Neuronal stem cell (in vitro differentiated cells): ENCODE data around the gene SSTR5.

ENCODE experiments used
- DNase-seq: peaks from one replicate; pipeline ENCODE4 v3.0.0-alpha.2; 2013; ENCODE audit warnings: low spot score
- H2AFZ ChIP-seq: one replicate; pipeline ENCODE4 v1.6.1; 2013; ENCODE audit warnings: mild to moderate bottlenecking, low read length, inconsistent platforms
- H2AK5ac ChIP-seq: 2 replicates; pipeline ENCODE4 v1.6.1; 2013; ENCODE audit warnings: low read depth, mild to moderate bottlenecking, inconsistent platforms, low read length, moderate library complexity, mixed read lengths
- H2BK120ac ChIP-seq: 2 replicates; pipeline ENCODE4 v1.6.1; 2013; ENCODE audit warnings: low read depth, mild to moderate bottlenecking, inconsistent platforms, low read length, moderate library complexity, mixed read lengths
- H2BK12ac ChIP-seq: one replicate; pipeline ENCODE4 v1.6.1; 2013; ENCODE audit warnings: low read length, inconsistent platforms
- H2BK15ac ChIP-seq: 2 replicates; pipeline ENCODE4 v1.6.1; 2013; ENCODE audit warnings: mild to moderate bottlenecking, low read length, inconsistent platforms, mixed read lengths
- H2BK5ac ChIP-seq: one replicate; pipeline ENCODE4 v1.6.1; 2013; ENCODE audit warnings: inconsistent platforms, mild to moderate bottlenecking, low read length, moderate library complexity
- H3K14ac ChIP-seq: one replicate; pipeline ENCODE4 v1.6.1; 2013; ENCODE audit warnings: low read length, inconsistent platforms
- H3K18ac ChIP-seq: 2 replicates; pipeline ENCODE4 v1.6.1; 2013; ENCODE audit warnings: low read length, inconsistent platforms
- H3K23ac ChIP-seq: 2 replicates; pipeline ENCODE4 v1.6.1; 2013; ENCODE audit warnings: low read depth, mild to moderate bottlenecking, mixed read lengths, low read length, inconsistent platforms; ENCODE audit not compliant: poor library complexity
- H3K27ac ChIP-seq: replicated peaks from 3 replicates; pipeline ENCODE4 v1.5.1; 2013; ENCODE audit warnings: low read length, inconsistent platforms
- H3K27me3 ChIP-seq, 3 experiments: 2 replicates each; pipeline ENCODE4 v1.6.1; 2013; ENCODE audit warnings: low read length in 3 of 3, mild to moderate bottlenecking in 2 of 3, inconsistent platforms in 1 of 3, low read depth in 1 of 3, mixed read lengths in 1 of 3, moderate library complexity in 1 of 3; ENCODE audit not compliant: control insufficient read depth in 3 of 3, insufficient read depth in 3 of 3
- H3K36me3 ChIP-seq, 2 donors: replicated peaks in 1 of 2; 2 replicates each; pipeline ENCODE4 v1.6.1; 2013; ENCODE audit warnings: low read length in 2 of 2; ENCODE audit not compliant: control insufficient read depth in 2 of 2, insufficient read depth in 2 of 2
- H3K4ac ChIP-seq: 2 replicates; pipeline ENCODE4 v1.6.1; 2013; ENCODE audit warnings: inconsistent platforms, mild to moderate bottlenecking, low read length, moderate library complexity
- H3K4me1 ChIP-seq, 2 donors: 1 replicate in 1 of 2; 2 replicates in 1 of 2; pipeline ENCODE4 v1.6.1; 2013; ENCODE audit warnings: low read length in 2 of 2, low read depth in 1 of 2; ENCODE audit not compliant: control insufficient read depth in 2 of 2, insufficient read depth in 1 of 2
- H3K4me2 ChIP-seq: one replicate; pipeline ENCODE4 v1.6.1; 2013; ENCODE audit warnings: mild to moderate bottlenecking, low read length, inconsistent platforms; ENCODE audit not compliant: insufficient read depth, poor library complexity, severe bottlenecking
- H3K4me3 ChIP-seq, 2 donors: 2 replicates each; pipeline ENCODE4 v1.5.1; 2013; ENCODE audit warnings: low read length in 2 of 2, mild to moderate bottlenecking in 2 of 2, inconsistent platforms in 1 of 2, moderate library complexity in 1 of 2
- H3K79me1 ChIP-seq: one replicate; pipeline ENCODE4 v1.6.1; 2013; ENCODE audit warnings: low read depth, mild to moderate bottlenecking, inconsistent platforms, low read length, moderate library complexity
- H3K9ac ChIP-seq: one replicate; pipeline ENCODE4 v1.6.1; 2013; ENCODE audit warnings: mild to moderate bottlenecking, low read depth, low read length, inconsistent platforms; ENCODE audit not compliant: poor library complexity
- H3K9me3 ChIP-seq, 2 donors: replicated peaks in 1 of 2; 2 replicates each; pipeline versions ENCODE3 to v1.6.1; 2013; ENCODE audit warnings: low read length in 2 of 2, mild to moderate bottlenecking in 2 of 2, inconsistent platforms in 1 of 2, low read depth in 1 of 2, mixed read lengths in 1 of 2, moderate library complexity in 1 of 2; ENCODE audit not compliant: control insufficient read depth in 2 of 2, insufficient read depth in 1 of 2
- H4K8ac ChIP-seq: one replicate; pipeline ENCODE4 v1.6.1; 2013; ENCODE audit warnings: low read depth, mild to moderate bottlenecking, inconsistent platforms, low read length, moderate library complexity
- H4K91ac ChIP-seq: one replicate; pipeline ENCODE4 v1.6.1; 2013; ENCODE audit warnings: low read length, low read depth, mild to moderate bottlenecking, inconsistent platforms; ENCODE audit not compliant: poor library complexity
- WGBS, 2 donors: extraction: QIAGEN DNeasy Blood & Tissue Kit; methylation state at CpG; one replicate each; pipeline ENCODE4 v1.1.7; 2013; ENCODE audit warnings: missing lambda C conversion rate in 2 of 2, mixed read lengths in 1 of 2; ENCODE audit not compliant: insufficient read length in 2 of 2, insufficient replicate concordance in 1 of 2; ENCODE audit errors: extremely low coverage in 2 of 2; 5-methylcytosine and 5-hydroxymethylcytosine counted together

SSTR5 gene

GRCh38 chr16:1127101-1127500, 54.6 kb downstream of the SSTR5 start:
- Histone ChIP-seq H3K18ac (peak overlapping the region; percentile 44), H3K36me3 (no peaks in the 10 kb centered on the region), H3K4me2 (no peak overlapping the region), H3K4me3 (no peak overlapping the region), H3K27me3 (peaks cover 0 to 24% (median 0%) of the 10 kb centered on the region in 3 experiments), H4K8ac (no peak overlapping the region), H4K91ac (no peak overlapping the region), H3K27ac (no peak overlapping the region), H2BK12ac (peak overlapping the region; percentile 97), H2BK120ac (no peak overlapping the region), H2AFZ (no peak overlapping the region), H3K4me1 (peaks cover under 1 to 7% of the 10 kb centered on the region in 2 donors), H3K14ac (peak overlapping the region; percentile 94), H3K23ac (peak overlapping the region; percentile 44), H3K9ac (no peak overlapping the region), H3K79me1 (peaks cover 3% of the 10 kb centered on the region), H3K4ac (no peak overlapping the region), H2BK15ac (peak overlapping the region; percentile 89), H2BK5ac (peak overlapping the region; percentile 78), H2AK5ac (peak overlapping the region; percentile 79), H3K9me3 (peaks cover 0 to 2% of the 10 kb centered on the region in 2 donors)
- WGBS, 2 donors, result no CpG with 5 or more reads among the region's 16 CpGs
- no peak for DNase-seq

GRCh38 chr16:1127971-1128715, 55.6 kb downstream of the SSTR5 start:
- Histone ChIP-seq H2AK5ac (peak overlapping the region; percentile 74), H3K4me3 (no peak overlapping the region), H4K91ac (no peak overlapping the region), H3K27me3 (peaks cover 0 to 24% (median 0%) of the 10 kb centered on the region in 3 experiments), H2AFZ (no peak overlapping the region), H4K8ac (no peak overlapping the region), H2BK12ac (no peak overlapping the region), H3K18ac (peak overlapping the region; percentile 57), H2BK5ac (peak overlapping the region; percentile 78), H3K9ac (no peak overlapping the region), H2BK15ac (peak overlapping the region; percentile 96), H3K4me1 (peaks cover 0 to 7% of the 10 kb centered on the region in 2 donors), H3K36me3 (no peaks in the 10 kb centered on the region), H3K27ac (no peak overlapping the region), H3K23ac (no peak overlapping the region), H3K9me3 (peaks cover 0 to 2% of the 10 kb centered on the region in 2 donors), H3K4me2 (no peak overlapping the region), H3K79me1 (peaks cover 3% of the 10 kb centered on the region), H3K14ac (no peak overlapping the region), H2BK120ac (no peak overlapping the region), H3K4ac (no peak overlapping the region)
- no CpG with 5 or more reads among the region's 31 CpGs for WGBS, 2 donors
- DNase-seq, result no peak

- Histone ChIP-seq H3K4ac (no peak overlapping the region), H3K14ac (peak overlapping the region; percentile 89), H3K18ac (peak overlapping the region; percentile 38), H4K91ac (peak overlapping the region; percentile 72), H2AK5ac (peak overlapping the region; percentile 74), H3K36me3 (no peaks in the 10 kb centered on the region), H3K9ac (no peak overlapping the region), H2BK5ac (peak overlapping the region; percentile 82), H3K4me1 (peaks cover 0 to 7% of the 10 kb centered on the region in 2 donors), H2BK15ac (peak overlapping the region; percentile 96), H3K23ac (no peak overlapping the region), H3K4me3 (no peak overlapping the region), H3K9me3 (peaks cover 0 to 2% of the 10 kb centered on the region in 2 donors), H2BK12ac (peak overlapping the region; percentile 22), H3K27ac (no peak overlapping the region), H4K8ac (no peak overlapping the region), H3K79me1 (peaks cover 3% of the 10 kb centered on the region), H3K27me3 (peaks cover 0 to 33% (median 0%) of the 10 kb centered on the region in 3 experiments), H2BK120ac (peak overlapping the region; percentile 81), H3K4me2 (no peak overlapping the region), H2AFZ (no peak overlapping the region)
- no peak for DNase-seq
- WGBS, 2 donors, result no CpG with 5 or more reads among the region's 48 CpGs
Measured at GRCh38 chr16:1129106-1129960, 56.8 kb downstream of the SSTR5 start.

- Histone ChIP-seq H3K18ac (no peak overlapping the region), H3K4me1 (peaks cover 0 to 4% of the 10 kb centered on the region in 2 donors), H2BK15ac (peak overlapping the region; percentile 64), H3K14ac (no peak overlapping the region), H2AFZ (no peak overlapping the region), H2BK5ac (peak overlapping the region; percentile 24), H3K4ac (no peak overlapping the region), H3K23ac (no peak overlapping the region), H4K8ac (no peak overlapping the region), H3K9ac (no peak overlapping the region), H2BK12ac (no peak overlapping the region), H3K9me3 (peaks cover 0 to 2% of the 10 kb centered on the region in 2 donors), H2BK120ac (no peak overlapping the region), H3K79me1 (peaks cover 3% of the 10 kb centered on the region), H4K91ac (no peak overlapping the region), H3K27me3 (peaks cover 0 to 36% (median 0%) of the 10 kb centered on the region in 3 experiments), H3K4me3 (no peak overlapping the region), H3K4me2 (no peak overlapping the region), H2AK5ac (peak overlapping the region; percentile 70), H3K27ac (no peak overlapping the region), H3K36me3 (no peaks in the 10 kb centered on the region)
- DNase-seq, result no peak
- no CpG with 5 or more reads among the region's 8 CpGs for WGBS, 2 donors
Measured at GRCh38 chr16:1130382-1130781, 57.8 kb downstream of the SSTR5 start.
